Left renal pelvis (tissue), 4 donors: ENCODE data around the gene CA10. TPM values are rescaled to one million over a fixed set of nuclear protein-coding genes. Genes with fewer than 3 reads are reported as not detected.

Source experiments
- DNase-seq, 4 donors: peaks; one replicate each; pipeline ENCODE4 v3.0.0-alpha.2; 2013; ENCODE audit warnings: low read depth in 4 of 4, low spot score in 3 of 4
- polyA plus RNA-seq, 4 donors: library from polyadenylated mRNA; unstranded; fragments of 120-200 nt; gene quantifications; one replicate each; pipeline ENCODE4 v1.2.1, GENCODE V29; 2013; ENCODE audit not compliant: insufficient read length in 4 of 4

CA10 gene
- polyA plus RNA-seq, 4 donors: 6.7 to 16.1 (median 10.7) TPM

- no peak for DNase-seq
Observed at GRCh38 chr17:51613255-51613654, 545.3 kb downstream of the CA10 start.

GRCh38 chr17:51612692-51613091, 545.8 kb downstream of the CA10 start:
- no peak for DNase-seq

DNA sequence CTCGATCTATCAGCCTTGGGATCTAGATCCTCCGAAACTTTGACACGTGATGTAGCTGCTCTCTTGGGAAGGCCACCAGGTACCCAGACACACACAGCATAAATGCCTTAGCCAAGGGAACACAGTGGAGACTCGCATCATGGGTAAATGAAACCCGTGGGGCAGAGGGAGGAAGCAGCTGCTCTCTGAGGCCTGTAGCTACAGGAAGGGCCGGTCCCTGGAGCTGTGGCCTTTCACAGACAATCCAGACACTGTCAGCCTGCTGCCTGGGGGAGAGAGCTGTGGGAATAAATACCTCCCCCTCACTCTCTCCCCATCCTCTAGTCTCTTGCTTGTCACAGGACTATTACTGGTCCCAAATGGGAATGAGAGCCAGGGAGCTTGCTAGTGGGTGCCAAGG, 546.9 kb downstream of the CA10 start:
- no peak for DNase-seq

GRCh38 chr17:51610834-51611233, 547.7 kb downstream of the CA10 start:
- no peak for DNase-seq

DNA sequence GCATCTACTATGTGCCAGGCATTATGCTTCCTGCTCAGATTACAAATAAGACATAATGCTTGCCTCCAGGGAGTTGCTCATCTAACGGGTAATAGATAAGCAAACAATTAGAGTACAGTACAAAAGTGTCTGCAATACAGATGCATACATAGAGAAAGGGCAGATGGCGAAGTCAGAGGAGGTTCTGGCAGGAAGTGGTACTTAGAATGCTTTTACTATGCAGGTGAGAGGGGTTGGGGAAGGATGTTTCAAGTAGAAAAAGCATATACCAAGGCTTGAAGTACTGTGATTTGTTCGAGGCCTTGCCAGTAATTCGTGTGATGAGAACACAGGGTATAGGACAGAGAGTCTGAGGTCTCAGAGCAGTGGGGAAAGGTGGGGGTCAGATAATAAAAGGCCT, 548.4 kb downstream of the CA10 start:
- DNase-seq: no peak

- no peak for DNase-seq
Observed at GRCh38 chr17:51608251-51608933, 550.1 kb downstream of the CA10 start.

DNA sequence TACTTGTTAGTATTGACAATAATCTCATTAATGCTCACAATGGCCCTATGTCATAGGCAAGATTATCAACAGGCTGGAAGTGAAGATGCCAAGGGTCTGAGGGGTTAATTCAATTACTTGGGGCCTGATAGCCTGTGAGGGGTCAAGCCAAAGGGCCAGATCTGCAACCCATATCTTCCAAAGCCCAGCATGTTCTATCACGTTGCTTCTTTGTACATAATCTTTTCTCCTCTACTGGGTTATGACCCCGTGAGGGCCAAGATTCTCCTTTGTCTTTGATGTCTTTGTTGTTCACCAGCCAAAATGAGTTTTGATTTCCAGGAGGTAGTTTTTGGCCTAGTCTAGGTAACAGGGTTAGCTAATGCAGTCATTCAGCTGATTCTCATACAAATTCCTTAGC, 551.0 kb downstream of the CA10 start:
- no peak for DNase-seq

DNA sequence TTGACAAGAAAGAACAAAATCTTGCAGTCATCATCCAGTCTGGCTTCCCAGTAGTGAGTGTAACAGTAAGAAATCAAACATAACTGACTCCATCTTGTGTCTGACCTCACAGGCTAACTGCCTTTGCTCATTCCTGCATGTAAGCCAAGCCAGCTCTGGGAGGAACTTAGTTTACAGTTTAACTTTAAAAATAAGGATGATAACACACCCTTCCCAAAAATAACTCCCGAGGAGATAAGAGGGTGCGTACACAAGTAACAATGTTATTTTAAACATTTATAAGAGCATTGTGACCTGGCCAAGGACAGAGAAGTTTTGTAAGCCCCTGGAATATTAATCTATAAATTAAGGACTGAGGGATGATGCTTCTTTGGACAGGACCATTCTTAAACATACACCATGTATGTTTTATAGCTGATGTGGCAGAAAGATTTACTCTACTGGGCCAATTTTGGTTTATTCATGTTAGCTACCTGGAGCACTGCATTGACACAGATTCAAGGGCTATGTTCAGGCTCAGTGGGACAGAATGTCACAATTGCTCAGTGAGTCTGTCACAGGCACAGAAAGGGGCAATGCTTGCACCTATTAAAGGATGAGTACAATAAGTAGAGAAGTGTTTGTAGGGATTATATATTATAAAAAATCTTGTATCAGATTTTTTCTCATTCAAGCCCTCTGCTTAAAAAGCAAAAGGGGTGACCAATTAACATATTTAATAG, 554.1 kb downstream of the CA10 start:
- no peak for DNase-seq

DNA sequence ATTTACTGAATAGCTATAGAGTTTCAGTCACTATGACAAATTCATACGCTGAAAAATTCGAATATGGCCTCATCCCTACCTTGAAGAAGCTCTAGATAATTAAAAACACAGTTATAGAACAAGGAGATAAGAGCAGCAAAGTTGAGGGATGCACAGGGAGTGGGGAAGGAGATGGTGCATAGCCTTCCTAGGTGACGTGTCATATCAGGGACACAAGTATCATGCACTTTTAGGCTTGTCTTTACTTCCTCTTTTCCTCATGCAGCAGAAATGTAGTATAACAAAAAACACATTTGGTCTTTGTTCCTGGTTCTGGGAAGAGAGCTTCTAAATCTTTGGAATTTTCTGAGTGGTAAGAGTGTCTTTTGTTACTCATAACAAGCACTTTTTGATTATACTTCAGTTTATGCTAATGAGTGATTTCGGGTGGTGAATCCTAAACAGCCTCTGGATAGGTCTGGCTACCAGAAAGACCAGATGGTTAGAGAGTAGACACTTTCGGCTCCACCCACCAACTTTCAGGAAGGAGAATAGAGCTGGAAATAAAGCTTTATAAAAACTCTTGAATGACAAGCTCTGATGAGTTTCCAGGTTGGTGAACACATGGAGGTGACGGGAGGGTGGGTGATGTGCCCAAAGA, 556.8 kb downstream of the CA10 start:
- DNase-seq: no peak

DNA sequence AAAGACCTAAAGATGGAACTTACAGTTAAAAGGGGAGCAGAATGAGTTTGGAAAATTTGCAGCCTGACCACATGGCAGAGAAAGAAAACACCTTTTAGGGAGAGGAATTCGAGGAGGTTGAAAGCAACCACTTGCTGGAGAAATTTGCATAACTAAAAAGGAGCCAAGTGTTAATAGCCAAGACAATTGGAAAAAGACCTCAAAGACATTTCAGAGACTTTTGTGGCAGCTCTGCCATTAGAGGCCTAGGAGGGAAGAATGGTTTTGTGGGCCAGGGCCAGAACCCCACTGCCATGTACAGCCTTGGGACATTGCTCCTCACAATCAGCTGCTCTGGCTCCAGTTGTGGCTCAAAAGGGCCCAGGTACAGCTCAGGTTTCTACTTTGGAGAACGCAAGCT, 559.7 kb downstream of the CA10 start:
- DNase-seq: no peak

DNA sequence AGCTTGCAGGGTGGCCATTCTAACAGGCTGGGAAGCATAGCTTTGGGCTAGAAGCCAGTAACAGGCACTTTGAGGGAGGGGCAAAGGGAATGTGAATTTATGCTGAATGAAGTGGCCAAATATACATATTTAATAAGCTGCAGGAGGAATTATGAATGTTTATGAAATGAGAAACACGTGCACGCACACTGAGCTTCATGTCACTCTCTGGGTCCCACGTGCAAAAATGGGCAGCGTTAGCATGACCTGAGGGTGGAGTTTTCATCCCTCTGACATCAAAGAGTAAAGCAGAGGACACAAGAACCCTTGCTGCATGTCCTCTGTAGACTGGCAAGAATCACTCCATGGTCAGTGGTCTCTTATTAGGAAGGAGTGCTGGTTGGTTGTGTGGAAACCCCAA, 561.2 kb downstream of the CA10 start:
- no peak for DNase-seq

DNA sequence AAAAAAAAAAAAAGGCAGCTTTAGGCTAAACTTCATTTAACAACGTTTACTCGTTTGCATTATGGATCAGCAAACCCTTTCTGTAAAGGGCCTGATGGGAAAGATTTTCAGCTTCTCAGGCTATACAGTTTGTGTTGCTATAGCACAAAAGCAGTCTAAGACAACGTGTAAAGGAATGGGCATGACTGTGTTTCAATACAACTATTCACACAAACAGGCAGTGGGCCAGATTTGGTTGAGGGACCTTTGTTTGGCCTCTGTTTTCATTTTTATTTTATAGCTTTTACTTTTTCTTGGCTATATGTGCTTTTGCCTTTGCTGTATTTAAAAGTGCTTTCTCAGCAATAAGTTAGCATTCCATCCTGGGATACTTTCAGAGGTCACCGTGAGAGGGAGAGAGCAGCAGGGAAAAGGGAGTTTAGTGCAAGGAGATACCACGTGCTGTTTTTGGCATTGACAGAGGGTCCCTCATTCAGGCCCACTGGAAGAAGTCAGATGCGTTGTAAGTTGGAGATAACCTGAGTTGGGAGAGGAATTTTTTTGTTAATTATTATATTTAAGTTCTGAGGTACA, 562.6 kb downstream of the CA10 start:
- DNase-seq: peak in 1 of 4 donors; percentile 3

GRCh38 chr17:51590071-51590656, 568.4 kb downstream of the CA10 start:
- no peak for DNase-seq

- no peak for DNase-seq
Observed at GRCh38 chr17:51588063-51588462, 570.5 kb downstream of the CA10 start.

- DNase-seq: no peak
Observed at GRCh38 chr17:51587516-51587915, 571.0 kb downstream of the CA10 start.

GRCh38 chr17:51585514-51586104, 572.9 kb downstream of the CA10 start:
- peak in 1 of 4 donors; percentile 9 for DNase-seq

DNA sequence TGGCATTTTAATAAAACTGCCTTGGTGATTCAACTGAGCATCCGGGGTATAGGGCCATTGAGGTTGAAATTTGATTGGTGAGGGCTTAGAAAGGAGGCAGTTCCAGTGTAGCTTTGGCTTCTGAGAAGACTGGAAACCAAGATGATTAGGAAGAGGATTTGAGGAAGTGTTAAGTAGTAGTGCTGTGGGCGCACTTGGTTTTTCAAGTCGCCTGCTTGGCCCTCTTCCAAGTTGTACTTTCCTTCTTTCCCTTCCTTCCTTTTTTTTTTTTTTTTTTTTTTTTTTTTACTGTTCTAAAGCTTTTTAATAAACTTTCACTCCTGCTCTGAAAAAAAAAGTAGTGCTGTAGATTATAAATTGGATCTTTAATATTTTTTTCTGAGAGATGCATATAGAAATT, 577.6 kb downstream of the CA10 start:
- no peak for DNase-seq
